ENCODE data around the gene NID1.

DNA sequence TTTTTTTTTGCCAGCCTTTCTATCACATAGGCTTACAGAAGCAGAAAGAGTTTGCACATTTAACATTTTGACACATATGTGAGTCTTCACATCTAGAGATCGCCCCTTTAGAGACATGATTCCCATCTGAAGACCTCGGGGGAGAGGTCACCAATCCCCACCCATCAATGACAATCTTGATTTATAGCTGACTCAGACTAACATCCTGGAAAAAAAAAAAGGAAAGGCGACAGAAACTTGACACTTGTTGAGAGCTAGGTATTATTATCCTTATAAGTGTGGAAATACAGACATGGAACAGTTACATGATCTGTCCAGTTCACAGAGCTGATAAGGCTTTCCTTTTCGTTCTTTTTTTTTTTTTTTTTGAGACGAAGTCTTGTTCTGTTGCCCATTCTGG is 28.0 kb upstream of the NID1 start:
- TF ChIP-seq POLR2A (IDR thresholded peaks at IDR 0.05; ENCODE audit: low read depth, low read length) (no peak), RCOR1 (IDR thresholded peaks at IDR 0.05; ENCODE audit: insufficient replicate concordance, low read length) (no peak), RAD21 (IDR thresholded peaks at IDR 0.05; ENCODE audit: low read length) (no peak), RFX5 (IDR thresholded peaks at IDR 0.05; ENCODE audit: low read depth, low read length) (no peak), MAZ (IDR thresholded peaks at IDR 0.05; ENCODE audit: borderline replicate concordance, low read depth, low read length) (no peak), SMC3 (IDR thresholded peaks at IDR 0.05; ENCODE audit: low read depth, low read length) (no peak), MXI1 (IDR thresholded peaks at IDR 0.05; ENCODE audit: borderline replicate concordance, low read depth, low read length) (no peak), BHLHE40 (IDR thresholded peaks at IDR 0.05; ENCODE audit: low read depth, low read length) (no peak), USF2 (IDR thresholded peaks at IDR 0.05; ENCODE audit: low read depth, low read length) (no peak)
- TF ChIP-seq, protein P1, sequence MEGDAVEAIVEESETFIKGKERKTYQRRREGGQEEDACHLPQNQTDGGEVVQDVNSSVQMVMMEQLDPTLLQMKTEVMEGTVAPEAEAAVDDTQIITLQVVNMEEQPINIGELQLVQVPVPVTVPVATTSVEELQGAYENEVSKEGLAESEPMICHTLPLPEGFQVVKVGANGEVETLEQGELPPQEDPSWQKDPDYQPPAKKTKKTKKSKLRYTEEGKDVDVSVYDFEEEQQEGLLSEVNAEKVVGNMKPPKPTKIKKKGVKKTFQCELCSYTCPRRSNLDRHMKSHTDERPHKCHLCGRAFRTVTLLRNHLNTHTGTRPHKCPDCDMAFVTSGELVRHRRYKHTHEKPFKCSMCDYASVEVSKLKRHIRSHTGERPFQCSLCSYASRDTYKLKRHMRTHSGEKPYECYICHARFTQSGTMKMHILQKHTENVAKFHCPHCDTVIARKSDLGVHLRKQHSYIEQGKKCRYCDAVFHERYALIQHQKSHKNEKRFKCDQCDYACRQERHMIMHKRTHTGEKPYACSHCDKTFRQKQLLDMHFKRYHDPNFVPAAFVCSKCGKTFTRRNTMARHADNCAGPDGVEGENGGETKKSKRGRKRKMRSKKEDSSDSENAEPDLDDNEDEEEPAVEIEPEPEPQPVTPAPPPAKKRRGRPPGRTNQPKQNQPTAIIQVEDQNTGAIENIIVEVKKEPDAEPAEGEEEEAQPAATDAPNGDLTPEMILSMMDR (conservative IDR thresholded peaks at IDR 0.05; ENCODE audit: low read depth, low read length), result no peak
- TF ChIP-seq, protein P2, sequence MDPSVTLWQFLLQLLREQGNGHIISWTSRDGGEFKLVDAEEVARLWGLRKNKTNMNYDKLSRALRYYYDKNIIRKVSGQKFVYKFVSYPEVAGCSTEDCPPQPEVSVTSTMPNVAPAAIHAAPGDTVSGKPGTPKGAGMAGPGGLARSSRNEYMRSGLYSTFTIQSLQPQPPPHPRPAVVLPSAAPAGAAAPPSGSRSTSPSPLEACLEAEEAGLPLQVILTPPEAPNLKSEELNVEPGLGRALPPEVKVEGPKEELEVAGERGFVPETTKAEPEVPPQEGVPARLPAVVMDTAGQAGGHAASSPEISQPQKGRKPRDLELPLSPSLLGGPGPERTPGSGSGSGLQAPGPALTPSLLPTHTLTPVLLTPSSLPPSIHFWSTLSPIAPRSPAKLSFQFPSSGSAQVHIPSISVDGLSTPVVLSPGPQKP (IDR thresholded peaks at IDR 0.05; ENCODE audit: borderline replicate concordance, low read depth, low read length), result no peak
